Omental fat pad (tissue), 4 donors: ENCODE results near the gene NCOA4. TPM values are rescaled to one million over a fixed set of nuclear protein-coding genes. Genes with fewer than 3 reads are reported as not detected.
"Not testable (repeated sequence)": the region's sequence is repeated elsewhere in the genome, so short reads cannot be mapped to it uniquely, and the experiment has no call there.

ENCODE experiments used
- ATAC-seq: fragments of 150-250 bp; one replicate; pipeline ENCODE4 v1.9.1; 2016; ENCODE audit warnings: mild to moderate bottlenecking, moderate library complexity; ENCODE audit not compliant: low FRiP score
- DNase-seq: peaks from one replicate; pipeline ENCODE4 v3.0.0-alpha.2; 2019; ENCODE audit warnings: low spot score
- total RNA-seq, 4 donors: library from RNA; depleted of rRNA; stranded (reverse); fragments of >200 nt; gene quantifications; one replicate each; pipeline ENCODE4 v1.1.0, GENCODE V29; 2016
- TF ChIP-seq, protein P1 (sequence below), 3 donors: fragments of 450-650 bp; IDR thresholded peaks; one replicate each; pipeline ENCODE4 v1.5.1; 2016 to 2017; ENCODE audit warnings: antibody characterized with exemption in 3 of 3, mild to moderate bottlenecking in 3 of 3, moderate library complexity in 2 of 3

NCOA4 gene
- total RNA-seq, 4 donors from 2014 or later, result 145 to 161 (median 154) TPM

DNA sequence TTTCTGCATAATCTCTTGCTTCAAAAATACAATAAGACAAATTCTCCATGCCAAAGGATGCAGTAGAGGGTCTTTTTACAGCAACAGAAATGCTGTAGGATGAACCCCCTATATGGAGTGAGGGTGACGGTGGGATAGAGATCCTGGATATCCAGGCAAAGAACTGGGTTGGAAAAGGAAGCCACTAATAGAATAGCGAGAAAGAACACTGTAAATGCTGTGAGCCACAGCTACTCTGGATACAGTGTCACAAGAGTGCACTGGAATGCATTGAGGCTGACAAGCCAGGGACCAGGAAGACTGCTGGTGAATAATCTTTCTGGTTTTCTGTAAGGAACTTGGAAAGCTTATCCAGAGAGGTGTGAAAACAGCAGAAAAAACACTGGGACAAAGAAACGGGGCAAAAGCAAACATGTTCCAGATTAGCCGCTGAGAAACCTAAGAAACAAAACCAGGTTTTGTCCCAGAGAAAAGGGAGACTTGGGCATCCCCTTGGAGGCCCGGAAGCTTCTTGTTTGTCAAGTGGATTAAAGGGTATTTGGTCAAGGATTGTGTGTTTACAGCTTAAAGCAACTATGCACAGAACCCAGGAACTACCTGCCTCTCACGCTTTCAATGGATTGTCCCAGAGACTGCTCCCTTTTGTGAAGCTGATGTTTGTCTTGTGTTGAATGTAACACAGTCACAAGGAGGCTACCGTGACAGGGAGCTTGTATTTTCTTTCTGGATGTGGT lies 21.8 kb upstream of the NCOA4 start:
- ATAC-seq (no peak), DNase-seq (no peak)
- TF ChIP-seq, protein P1, sequence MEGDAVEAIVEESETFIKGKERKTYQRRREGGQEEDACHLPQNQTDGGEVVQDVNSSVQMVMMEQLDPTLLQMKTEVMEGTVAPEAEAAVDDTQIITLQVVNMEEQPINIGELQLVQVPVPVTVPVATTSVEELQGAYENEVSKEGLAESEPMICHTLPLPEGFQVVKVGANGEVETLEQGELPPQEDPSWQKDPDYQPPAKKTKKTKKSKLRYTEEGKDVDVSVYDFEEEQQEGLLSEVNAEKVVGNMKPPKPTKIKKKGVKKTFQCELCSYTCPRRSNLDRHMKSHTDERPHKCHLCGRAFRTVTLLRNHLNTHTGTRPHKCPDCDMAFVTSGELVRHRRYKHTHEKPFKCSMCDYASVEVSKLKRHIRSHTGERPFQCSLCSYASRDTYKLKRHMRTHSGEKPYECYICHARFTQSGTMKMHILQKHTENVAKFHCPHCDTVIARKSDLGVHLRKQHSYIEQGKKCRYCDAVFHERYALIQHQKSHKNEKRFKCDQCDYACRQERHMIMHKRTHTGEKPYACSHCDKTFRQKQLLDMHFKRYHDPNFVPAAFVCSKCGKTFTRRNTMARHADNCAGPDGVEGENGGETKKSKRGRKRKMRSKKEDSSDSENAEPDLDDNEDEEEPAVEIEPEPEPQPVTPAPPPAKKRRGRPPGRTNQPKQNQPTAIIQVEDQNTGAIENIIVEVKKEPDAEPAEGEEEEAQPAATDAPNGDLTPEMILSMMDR (IDR thresholded peaks at IDR 0.05), result no peak

DNA sequence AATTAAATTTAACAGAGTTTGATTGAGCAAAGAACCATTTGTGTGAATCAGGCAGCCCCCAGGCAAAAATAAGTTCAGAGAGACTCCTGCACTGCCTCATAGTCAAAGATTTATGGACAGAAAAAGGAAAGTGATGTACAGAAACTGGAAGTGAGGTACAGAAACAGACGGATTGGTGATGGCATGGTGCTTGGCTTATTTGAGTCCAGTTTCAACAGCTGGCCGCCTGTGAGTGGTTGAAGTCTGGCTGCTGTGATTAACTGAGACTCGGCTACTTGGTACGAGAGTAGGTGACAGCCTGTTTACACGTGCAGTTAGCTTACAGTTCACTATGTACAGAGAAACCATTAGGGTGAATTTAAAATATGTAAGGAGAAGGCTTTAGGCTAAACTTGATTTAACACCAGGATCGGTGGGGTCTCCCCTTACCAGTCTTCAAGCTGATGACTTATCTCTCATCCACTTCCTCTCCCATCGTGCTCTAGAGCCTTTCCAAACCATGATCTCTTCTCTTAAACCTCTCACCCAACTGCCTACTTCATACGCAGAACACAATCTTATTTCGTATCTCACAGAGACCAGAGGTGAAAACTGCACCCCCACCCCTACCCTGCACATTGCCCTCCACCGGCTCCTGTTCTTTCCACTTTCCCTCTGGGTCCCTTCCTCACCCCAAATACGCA lies 20.7 kb upstream of the NCOA4 start:
- DNase-seq (no peak), ATAC-seq (no peak)
- TF ChIP-seq, protein P1 (IDR thresholded peaks at IDR 0.05), result no peak

GRCh38 chr10:46049497-46049831 lies 19.0 kb upstream of the NCOA4 start:
- not testable (repeated sequence) for DNase-seq, ATAC-seq

GRCh38 chr10:46048152-46048551 lies 17.7 kb upstream of the NCOA4 start:
- DNase-seq, result no peak
- no peak for ATAC-seq
- TF ChIP-seq, protein P1 (IDR thresholded peaks at IDR 0.05), result no peak

- ATAC-seq, result no peak
- no peak for DNase-seq
- TF ChIP-seq, protein P1 (IDR thresholded peaks at IDR 0.05), result no peak
Measured at GRCh38 chr10:46046261-46046660, 15.8 kb upstream of the NCOA4 start, which contains the start of gene MSMB. Gene MSMB, minus strand, starts transcription at chr10:46046269. Its CDS starts 32 bp downstream, at chr10:46046237.

DNA sequence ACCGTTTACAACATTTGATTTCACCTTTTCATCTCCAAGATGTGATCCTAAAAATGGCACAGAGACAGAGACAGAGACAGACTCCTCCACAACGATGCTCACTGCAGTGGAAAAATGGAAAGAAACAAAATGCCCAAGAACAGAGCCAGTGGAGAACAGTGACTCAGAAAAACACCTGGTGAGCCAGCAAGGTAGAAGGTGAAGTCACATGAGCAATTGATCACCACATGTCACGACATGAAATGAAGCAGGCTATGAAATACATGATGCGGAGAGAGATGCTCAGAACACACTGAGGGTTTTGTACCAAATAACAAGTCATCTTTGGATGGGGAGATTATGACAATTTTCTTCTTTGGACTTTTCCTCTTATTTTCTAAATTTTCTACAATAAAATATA lies 12.1 kb upstream of the NCOA4 start:
- DNase-seq, result no peak
- no peak for ATAC-seq
- TF ChIP-seq, protein P1 (IDR thresholded peaks at IDR 0.05), result no peak

DNA sequence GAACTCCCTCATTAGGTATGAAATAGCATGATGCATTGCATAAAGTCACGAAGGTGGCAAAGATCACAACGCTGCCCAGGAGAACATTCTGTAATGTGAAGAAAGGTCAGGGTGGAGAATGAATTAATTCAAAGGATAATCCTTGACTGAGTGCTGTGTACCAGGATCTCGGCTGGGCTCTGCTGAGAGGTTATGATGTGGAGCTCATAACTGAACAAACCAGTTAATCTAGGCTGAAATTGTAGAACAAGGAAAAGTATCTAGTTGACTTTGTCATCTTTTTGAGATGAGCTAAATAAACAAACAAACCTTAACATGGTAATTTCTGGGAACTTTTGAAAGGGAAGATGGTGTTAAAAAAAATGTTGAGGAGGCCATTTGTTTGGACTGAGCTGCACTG lies 9.6 kb upstream of the NCOA4 start:
- DNase-seq, result no peak
- no peak for ATAC-seq
- TF ChIP-seq, protein P1 (IDR thresholded peaks at IDR 0.05), result no peak
